Measurements from ENCODE around the gene TBC1D2.

- no peak for TF ChIP-seq POLR2A (IDR thresholded peaks at IDR 0.05)
- no peak for TF ChIP-seq CTCF (IDR thresholded peaks at IDR 0.05)
These were observed 97.2 kb downstream of the TBC1D2 start for GRCh38 chr9:98158071-98158831.

All from upper lobe of left lung (tissue), 4 donors.